NCI-H526 treated with DMSO at 0.1 percent for 48 hours (cell line): ENCODE data around the gene ANKRD53.

Source experiments
- DNase-seq: peaks from one replicate; lab custom pipeline; 2025; lab: John Stamatoyannopoulos, UW

The ANKRD53 gene

GRCh38 chr2:70978341-70979179 is at the start of gene ANKRD53:
ANKRD53 (plus strand) TSS chr2:70978630; CDS start chr2:70978646, 16 bp downstream.
- DNase-seq, result no peak

- no peak for DNase-seq
Observed at GRCh38 chr2:70930371-70931329, 47.8 kb upstream of the ANKRD53 start.

- DNase-seq, result no peak
Observed at GRCh38 chr2:70931376-70932000, 46.9 kb upstream of the ANKRD53 start.

- no peak for DNase-seq
Observed at GRCh38 chr2:70932631-70933230, 45.7 kb upstream of the ANKRD53 start.

- DNase-seq, result no peak
Observed at GRCh38 chr2:70934981-70935380, 43.4 kb upstream of the ANKRD53 start.

GRCh38 chr2:70935468-70936164 is 42.8 kb upstream of the ANKRD53 start, which contains the start of gene ATP6V1B1:
ATP6V1B1 (plus strand) TSS chr2:70935900; CDS start chr2:70935955, 55 bp downstream.
- DNase-seq, result no peak

GRCh38 chr2:70936165-70936978 is 42.1 kb upstream of the ANKRD53 start:
- no peak for DNase-seq

GRCh38 chr2:70936979-70937811 is 41.2 kb upstream of the ANKRD53 start:
- DNase-seq, result no peak

GRCh38 chr2:70937866-70938585 is 40.4 kb upstream of the ANKRD53 start:
- DNase-seq, result no peak

- no peak for DNase-seq
Observed at GRCh38 chr2:70938586-70938950, 39.9 kb upstream of the ANKRD53 start.

- no peak for DNase-seq
Observed at GRCh38 chr2:70939001-70939838, 39.2 kb upstream of the ANKRD53 start.

- no peak for DNase-seq
Observed at GRCh38 chr2:70939839-70940580, 38.4 kb upstream of the ANKRD53 start.

GRCh38 chr2:70941186-70941585 is 37.2 kb upstream of the ANKRD53 start:
- no peak for DNase-seq

GRCh38 chr2:70941701-70942100 is 36.7 kb upstream of the ANKRD53 start:
- no peak for DNase-seq

GRCh38 chr2:70942396-70943204 is 35.8 kb upstream of the ANKRD53 start:
- no peak for DNase-seq

- DNase-seq, result no peak
Observed at GRCh38 chr2:70943205-70943871, 35.1 kb upstream of the ANKRD53 start.
